Activated naive CD4-positive, alpha-beta T cell treated with anti-CD3 and anti-CD28 coated beads, Interleukin-2, amount 50 U/mL, for 16 hours (primary cell): Measurements from ENCODE around the gene MACROH2A1.

ENCODE experiments used
- DNase-seq: peaks from one replicate; pipeline ENCODE4 v3.0.0-alpha.2; 2020

Gene MACROH2A1

GRCh38 chr5:135349886-135350285 lies 49.1 kb downstream of the MACROH2A1 start:
- no peak for DNase-seq

- no peak for DNase-seq
Observed at GRCh38 chr5:135349451-135349850, 49.6 kb downstream of the MACROH2A1 start.

- DNase-seq, result no peak
Observed at GRCh38 chr5:135348918-135349317, 50.1 kb downstream of the MACROH2A1 start.

GRCh38 chr5:135347392-135347791 lies 51.6 kb downstream of the MACROH2A1 start:
- no peak for DNase-seq

GRCh38 chr5:135345956-135346731 lies 52.9 kb downstream of the MACROH2A1 start:
- DNase-seq, result no peak

- DNase-seq, result no peak
Observed at GRCh38 chr5:135344349-135344748, 54.7 kb downstream of the MACROH2A1 start.

GRCh38 chr5:135343413-135343812 lies 55.6 kb downstream of the MACROH2A1 start:
- no peak for DNase-seq

- no peak for DNase-seq
Observed at GRCh38 chr5:135342551-135342875, 56.5 kb downstream of the MACROH2A1 start.

GRCh38 chr5:135341696-135342550 lies 57.1 kb downstream of the MACROH2A1 start:
- no peak for DNase-seq

GRCh38 chr5:135341016-135341666 lies 57.9 kb downstream of the MACROH2A1 start:
- DNase-seq, result no peak

- no peak for DNase-seq
Observed at GRCh38 chr5:135340568-135340967, 58.5 kb downstream of the MACROH2A1 start.

- no peak for DNase-seq
Observed at GRCh38 chr5:135339623-135340022, 59.4 kb downstream of the MACROH2A1 start.

GRCh38 chr5:135339189-135339588 lies 59.8 kb downstream of the MACROH2A1 start:
- no peak for DNase-seq

- no peak for DNase-seq
Observed at GRCh38 chr5:135337064-135337463, 62.0 kb downstream of the MACROH2A1 start.

GRCh38 chr5:135335031-135335828 lies 63.8 kb downstream of the MACROH2A1 start:
- DNase-seq, result no peak

- DNase-seq, result no peak
Observed at GRCh38 chr5:135333732-135334515, 65.1 kb downstream of the MACROH2A1 start.

GRCh38 chr5:135332519-135333150 lies 66.4 kb downstream of the MACROH2A1 start:
- no peak for DNase-seq

- DNase-seq, result no peak
Observed at GRCh38 chr5:135331612-135332011, 67.4 kb downstream of the MACROH2A1 start.

GRCh38 chr5:135330798-135331096 lies 68.3 kb downstream of the MACROH2A1 start:
- no peak for DNase-seq

GRCh38 chr5:135329913-135330797 lies 68.9 kb downstream of the MACROH2A1 start:
- DNase-seq, result no peak
